Lower leg skin (tissue), 4 donors: ENCODE data around the gene CUL4A. TPM values are rescaled to one million over a fixed set of nuclear protein-coding genes. Genes with fewer than 3 reads are reported as not detected.

Experiments used
- DNase-seq, 2 donors: peaks; one replicate each; pipeline ENCODE4 v3.0.0-alpha.2; 2019; ENCODE audit warnings: low spot score in 2 of 2
- H3K4me3 ChIP-seq: fragments of 200-600 bp; sonication (generic); 2 replicates; pipeline ENCODE4 v1.5.1; 2017; ENCODE audit warnings: mild to moderate bottlenecking, low read depth; ENCODE audit not compliant: poor library complexity, severe bottlenecking
- CTCF ChIP-seq, 3 donors: fragments of 450-650 bp; IDR thresholded peaks; one replicate each; pipeline ENCODE4 v1.5.1; 2016; ENCODE audit warnings: antibody characterized with exemption in 3 of 3, mild to moderate bottlenecking in 3 of 3, moderate library complexity in 2 of 3
- POLR2A ChIP-seq, 2 donors: fragments of 450-650 bp; IDR thresholded peaks; one replicate each; pipeline ENCODE4 v1.6.1; 2016 to 2017; ENCODE audit warnings: antibody characterized with exemption in 2 of 2, mild to moderate bottlenecking in 1 of 2, moderate library complexity in 1 of 2
- WGBS, 2 donors: methylation state at CpG; one replicate each; pipeline ENCODE4 v1.1.5; 2018; 5-methylcytosine and 5-hydroxymethylcytosine counted together
- intact Hi-C: fragments of 100-400 bp; cut with DNase I; formaldehyde crosslinking; loops from one replicate; pipeline ENCODE4 v1.15.0; 2023; ENCODE audit warnings: low total_unique reads
- total RNA-seq, 4 donors: library from RNA; depleted of rRNA; stranded (reverse); fragments of >200 nt; gene quantifications; one replicate each; pipeline ENCODE4 v1.1.0, GENCODE V29; 2016

Gene CUL4A
- total RNA-seq, 4 donors from 2014 or later, result 80.7 to 146 (median 105) TPM

DNA sequence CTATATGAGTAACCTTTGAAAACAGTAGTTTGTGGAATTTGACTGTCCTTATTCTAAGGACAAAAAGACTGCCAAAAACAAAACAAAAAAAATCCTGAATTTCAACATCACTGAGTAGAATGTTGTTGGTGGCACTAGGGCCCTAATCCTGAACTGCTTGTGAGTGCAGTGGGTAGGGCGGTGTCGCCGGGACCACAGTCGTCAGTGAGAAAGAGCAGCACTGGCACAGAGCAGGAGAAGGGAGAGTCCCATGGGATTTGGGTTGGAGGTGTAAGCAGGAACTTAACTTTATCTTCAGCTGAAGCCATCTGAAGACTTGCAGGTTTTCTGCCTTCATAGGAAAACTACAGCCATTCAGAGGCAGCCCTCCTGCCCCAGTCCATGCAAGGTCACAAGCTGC, 6.5 kb upstream of the CUL4A start:
- intact Hi-C loops, result loop anchor here (10.0 kb wide), 1 partner anchor 162 kb away; the partner anchor contains the start of gene GRTP1
- TF ChIP-seq POLR2A (IDR thresholded peaks at IDR 0.05), result no peak
- no peak for TF ChIP-seq CTCF (IDR thresholded peaks at IDR 0.05)
- WGBS, 2 donors, result 82 to 87% methylated on average over 4 of the region's 4 CpGs
- no peak for DNase-seq
- no peak overlapping the region for H3K4me3 ChIP-seq

DNA sequence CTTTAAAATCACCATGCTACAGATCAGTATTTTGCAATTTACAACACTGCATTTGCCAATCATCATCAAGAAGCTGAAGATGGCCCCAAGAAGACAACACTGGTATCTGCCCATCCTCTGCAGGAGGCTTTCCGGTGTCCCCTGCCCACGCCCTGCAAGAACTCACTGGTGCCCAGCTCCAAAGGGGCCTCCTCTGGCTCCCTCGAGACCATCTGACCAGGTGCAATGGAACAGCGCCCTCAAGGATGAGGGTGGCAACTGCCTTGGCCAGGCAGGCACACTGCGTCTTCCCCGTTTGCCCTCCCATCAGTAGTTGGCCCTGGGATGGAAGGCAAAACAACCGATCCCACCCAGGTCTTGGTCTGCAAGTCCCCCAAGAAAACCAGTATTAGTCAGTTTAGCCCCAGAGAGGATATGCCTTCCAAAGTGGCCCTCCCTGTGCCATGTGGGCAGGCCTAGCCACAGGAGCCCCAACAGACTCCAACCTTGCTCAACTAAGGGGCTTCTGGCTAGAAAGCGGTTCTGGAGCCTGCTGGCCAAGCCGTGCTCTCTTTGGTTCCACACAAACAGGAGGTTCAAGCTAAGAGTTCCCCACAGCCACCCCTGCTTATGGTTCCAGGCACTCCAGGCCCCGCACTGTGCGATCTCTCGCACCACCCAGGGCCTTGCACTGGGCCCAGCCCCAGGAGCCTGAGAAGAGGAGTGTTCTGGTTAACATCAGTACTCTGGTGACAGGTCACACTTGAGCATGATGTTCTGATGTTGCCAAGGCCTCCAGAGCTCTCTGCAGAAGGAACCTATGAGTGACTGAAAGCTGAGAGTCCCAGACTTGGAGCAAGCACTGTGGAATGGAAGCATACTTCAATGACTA, 5.7 kb upstream of the CUL4A start:
- no peak overlapping the region for H3K4me3 ChIP-seq
- DNase-seq, result no peak
- 96% methylated on average over 12 of the region's 12 CpGs for WGBS, 2 donors
- intact Hi-C loops, result loop anchor here (10.0 kb wide), 1 partner anchor 161 kb away; the partner anchor contains the start of gene GRTP1
- TF ChIP-seq CTCF (IDR thresholded peaks at IDR 0.05), result no peak
- TF ChIP-seq POLR2A (IDR thresholded peaks at IDR 0.05), result no peak

DNA sequence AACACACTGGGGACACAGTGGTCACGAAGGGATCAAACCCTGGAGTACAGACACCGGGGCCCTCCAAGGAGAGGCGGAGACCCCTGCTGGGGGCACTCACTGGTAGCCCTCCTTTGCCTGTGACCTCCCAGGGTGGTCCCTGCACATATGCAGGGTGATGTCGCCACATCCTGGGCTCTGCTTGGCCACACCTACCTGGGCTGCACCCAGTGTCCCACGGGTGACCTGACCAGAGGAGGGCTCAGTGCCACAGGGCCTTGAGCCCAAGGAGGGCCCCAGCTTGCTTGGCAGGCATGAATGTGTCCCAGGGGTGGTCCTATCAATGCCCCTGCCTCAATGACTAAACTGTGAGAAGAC, 5.1 kb upstream of the CUL4A start:
- DNase-seq, result no peak
- WGBS, 2 donors, result 86 to 98% methylated on average over 5 of the region's 5 CpGs
- H3K4me3 ChIP-seq, result no peak overlapping the region
- TF ChIP-seq CTCF (IDR thresholded peaks at IDR 0.05) (no peak), POLR2A (IDR thresholded peaks at IDR 0.05) (no peak)
- intact Hi-C loops, result loop anchor here (10.0 kb wide), 1 partner anchor 160 kb away; the partner anchor contains the start of gene GRTP1

GRCh38 chr13:113205428-113205931, 3.9 kb upstream of the CUL4A start:
- no peak for TF ChIP-seq POLR2A (IDR thresholded peaks at IDR 0.05)
- no peak for TF ChIP-seq CTCF (IDR thresholded peaks at IDR 0.05)
- DNase-seq, result no peak
- H3K4me3 ChIP-seq, result no peak overlapping the region
- 47 to 57% methylated on average over 5 of the region's 5 CpGs for WGBS, 2 donors
- intact Hi-C loops, result loop anchor here (10.0 kb wide), 1 partner anchor 159 kb away; the partner anchor contains the start of gene GRTP1

DNA sequence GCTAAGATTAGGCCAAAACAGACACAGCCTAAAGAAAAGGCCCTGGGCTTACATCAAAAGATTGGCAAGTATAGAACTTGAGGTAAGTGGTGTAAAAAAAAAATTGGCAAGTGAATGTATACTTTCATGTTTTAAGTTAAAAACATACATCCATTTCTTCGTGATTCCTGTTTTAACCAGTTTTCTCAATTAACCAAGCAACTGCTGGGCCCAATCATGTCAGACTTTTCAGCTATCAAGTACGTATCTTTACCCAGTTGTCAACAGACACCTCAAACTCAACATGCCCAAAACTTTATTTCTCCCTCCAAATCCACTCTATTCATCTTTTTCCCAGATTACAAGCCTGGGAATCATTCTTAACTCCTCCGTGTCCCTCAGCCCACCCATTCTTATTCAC, 2.0 kb upstream of the CUL4A start:
- no peak for TF ChIP-seq CTCF (IDR thresholded peaks at IDR 0.05)
- no peak for TF ChIP-seq POLR2A (IDR thresholded peaks at IDR 0.05)
- intact Hi-C loops, result loop anchor here (10.0 kb wide), 1 partner anchor 157 kb away; the partner anchor contains the start of gene GRTP1
- WGBS, 2 donors, result 34 to 40% methylated on average over 3 of the region's 3 CpGs
- DNase-seq, result no peak
- H3K4me3 ChIP-seq, result peak overlapping the region; percentile 93
